Skeletal muscle tissue (tissue), 4 donors: ENCODE measurements around the gene PPARD. TPM values are rescaled to one million over a fixed set of nuclear protein-coding genes. Genes with fewer than 3 reads are reported as not detected.
"Not testable (repeated sequence)": the region's sequence is repeated elsewhere in the genome, so short reads cannot be mapped to it uniquely, and the experiment has no call there.

Experiments
- H3K27ac ChIP-seq: one replicate; pipeline ENCODE4 v1.7.0; 2013; ENCODE audit warnings: mild to moderate bottlenecking, low read depth, low read length, inconsistent platforms
- H3K27me3 ChIP-seq, 3 donors: one replicate each; pipeline ENCODE4 v1.7.0; 2013; ENCODE audit warnings: low read length in 3 of 3; ENCODE audit not compliant: control insufficient read depth in 3 of 3, insufficient read depth in 3 of 3
- H3K36me3 ChIP-seq, 3 donors: one replicate each; pipeline ENCODE4 v1.7.0; 2013; ENCODE audit warnings: low read length in 3 of 3; ENCODE audit not compliant: control insufficient read depth in 3 of 3, insufficient read depth in 3 of 3
- H3K4me1 ChIP-seq, 3 donors: one replicate each; pipeline ENCODE4 v1.7.0; 2013; ENCODE audit warnings: low read length in 3 of 3, mild to moderate bottlenecking in 3 of 3; ENCODE audit not compliant: control insufficient read depth in 3 of 3, insufficient read depth in 3 of 3
- H3K4me3 ChIP-seq, 3 donors: one replicate each; pipeline ENCODE4 v1.7.0; 2013; ENCODE audit warnings: low read length in 3 of 3
- H3K9ac ChIP-seq, 3 donors: one replicate each; pipeline ENCODE4 v1.7.0; 2013; ENCODE audit warnings: low read length in 3 of 3, mild to moderate bottlenecking in 3 of 3, moderate library complexity in 2 of 3, low read depth in 1 of 3
- H3K9me3 ChIP-seq, 3 donors: one replicate each; pipeline ENCODE4 v1.7.0; 2013; ENCODE audit warnings: low read length in 3 of 3; ENCODE audit not compliant: control insufficient read depth in 3 of 3
- total RNA-seq: library from RNA; depleted of rRNA; stranded (reverse); fragments of >200 nt; gene quantifications from one replicate; pipeline ENCODE4 v1.2.3, GENCODE V29; 2014
- donor health status: Osteomylitis.

Gene PPARD
- total RNA-seq, 1 donor from 2014 or later, result 2.6 TPM

GRCh38 chr6:35328108-35328723 lies 14.1 kb upstream of the PPARD start:
- Histone ChIP-seq H3K9ac (no peak overlapping the region), H3K9me3 (no peaks in the 10 kb centered on the region), H3K27me3 (peaks cover 0 to 3% (median 0%) of the 10 kb centered on the region in 3 donors), H3K4me1 (peaks cover 0 to 6% (median 0%) of the 10 kb centered on the region in 3 donors), H3K27ac (no peak overlapping the region), H3K4me3 (no peak overlapping the region), H3K36me3 (no peaks in the 10 kb centered on the region)

DNA sequence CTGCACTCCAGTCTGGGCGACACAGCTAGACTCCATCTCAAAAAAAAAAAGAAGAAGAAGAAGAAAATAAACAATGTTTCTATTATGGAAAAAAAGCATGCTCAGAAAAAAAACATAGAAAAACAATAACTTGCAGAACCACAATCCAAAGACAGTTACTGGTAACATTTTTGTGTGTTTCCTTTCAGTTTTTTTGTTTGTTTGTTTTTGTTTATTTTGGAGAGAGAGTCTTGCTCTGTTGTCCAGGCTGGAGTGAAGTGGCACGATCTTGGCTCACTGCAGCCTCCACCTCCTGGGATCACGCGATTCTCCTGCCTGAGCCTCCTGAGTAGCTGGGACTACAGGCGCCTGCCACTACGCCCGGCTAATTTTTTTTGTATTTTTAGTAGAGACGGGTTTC lies 13.4 kb upstream of the PPARD start:
- not testable (repeated sequence) for H3K9me3 ChIP-seq, H3K36me3 ChIP-seq, H3K4me1 ChIP-seq, H3K9ac ChIP-seq, H3K27ac ChIP-seq, H3K27me3 ChIP-seq, H3K4me3 ChIP-seq

- no peak overlapping the region for H3K4me3 ChIP-seq
- no peaks in the 10 kb centered on the region for H3K36me3 ChIP-seq
- H3K9me3 ChIP-seq, result no peaks in the 10 kb centered on the region
- H3K4me1 ChIP-seq, result peaks cover 0 to 6% (median 0%) of the 10 kb centered on the region in 3 donors
- H3K27me3 ChIP-seq, result peaks cover 0 to 3% (median 0%) of the 10 kb centered on the region in 3 donors
- no peak overlapping the region for H3K9ac ChIP-seq
- no peak overlapping the region for H3K27ac ChIP-seq
Observed at GRCh38 chr6:35330541-35331119, 11.7 kb upstream of the PPARD start.

DNA sequence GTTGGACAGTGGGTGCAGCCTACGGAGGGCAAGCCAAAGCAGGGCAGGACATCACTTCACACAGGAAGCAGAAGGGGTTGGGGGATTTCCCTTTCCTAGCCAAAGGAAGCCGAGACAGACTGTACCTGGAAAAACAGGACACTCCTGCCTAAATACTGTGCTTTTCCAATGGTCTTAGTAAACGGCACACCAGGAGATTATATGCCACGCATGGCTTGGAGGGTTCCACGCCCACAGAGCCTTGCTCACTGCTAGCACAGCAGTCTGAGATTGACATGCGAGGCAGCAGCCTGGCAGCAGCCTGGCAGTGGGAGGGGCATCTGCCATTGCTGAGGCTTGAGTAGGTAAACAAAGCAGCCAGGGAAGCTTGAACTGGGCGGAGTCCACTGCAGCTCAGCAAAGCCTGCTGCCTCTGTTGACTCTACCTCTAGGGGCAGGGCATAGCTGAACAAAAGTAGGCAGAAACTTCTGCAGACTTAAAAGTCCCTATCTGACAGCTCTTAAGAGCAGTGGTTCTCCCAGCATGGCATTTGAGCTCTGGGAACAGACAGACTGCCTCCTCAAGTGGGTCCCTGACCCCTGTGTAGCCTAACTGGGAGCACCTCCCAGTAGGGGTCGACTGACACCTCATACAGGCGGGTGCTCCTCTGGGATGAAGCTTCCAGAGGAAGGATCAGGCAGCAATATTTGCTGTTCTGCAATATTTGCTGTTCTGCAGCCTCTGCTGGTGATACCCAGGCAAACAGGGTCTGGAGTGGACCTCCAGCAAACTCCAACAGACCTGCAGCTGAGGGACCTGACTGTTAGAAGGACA lies 10.1 kb upstream of the PPARD start:
- not testable (repeated sequence) for H3K4me1 ChIP-seq, H3K27ac ChIP-seq, H3K36me3 ChIP-seq, H3K4me3 ChIP-seq, H3K9ac ChIP-seq, H3K9me3 ChIP-seq, H3K27me3 ChIP-seq

GRCh38 chr6:35341557-35341956 lies 801 bp upstream of the PPARD start:
- H3K9ac ChIP-seq, result no peak overlapping the region
- H3K4me3 ChIP-seq, result no peak overlapping the region
- peaks cover 32 to 44% (median 34%) of the 10 kb centered on the region in 3 donors for H3K4me1 ChIP-seq
- H3K9me3 ChIP-seq, result no peaks in the 10 kb centered on the region
- H3K36me3 ChIP-seq, result peaks cover 0 to 3% (median 2%) of the 10 kb centered on the region in 3 donors
- H3K27ac ChIP-seq, result peak overlapping the region; percentile 92
- H3K27me3 ChIP-seq, result no peaks in the 10 kb centered on the region

DNA sequence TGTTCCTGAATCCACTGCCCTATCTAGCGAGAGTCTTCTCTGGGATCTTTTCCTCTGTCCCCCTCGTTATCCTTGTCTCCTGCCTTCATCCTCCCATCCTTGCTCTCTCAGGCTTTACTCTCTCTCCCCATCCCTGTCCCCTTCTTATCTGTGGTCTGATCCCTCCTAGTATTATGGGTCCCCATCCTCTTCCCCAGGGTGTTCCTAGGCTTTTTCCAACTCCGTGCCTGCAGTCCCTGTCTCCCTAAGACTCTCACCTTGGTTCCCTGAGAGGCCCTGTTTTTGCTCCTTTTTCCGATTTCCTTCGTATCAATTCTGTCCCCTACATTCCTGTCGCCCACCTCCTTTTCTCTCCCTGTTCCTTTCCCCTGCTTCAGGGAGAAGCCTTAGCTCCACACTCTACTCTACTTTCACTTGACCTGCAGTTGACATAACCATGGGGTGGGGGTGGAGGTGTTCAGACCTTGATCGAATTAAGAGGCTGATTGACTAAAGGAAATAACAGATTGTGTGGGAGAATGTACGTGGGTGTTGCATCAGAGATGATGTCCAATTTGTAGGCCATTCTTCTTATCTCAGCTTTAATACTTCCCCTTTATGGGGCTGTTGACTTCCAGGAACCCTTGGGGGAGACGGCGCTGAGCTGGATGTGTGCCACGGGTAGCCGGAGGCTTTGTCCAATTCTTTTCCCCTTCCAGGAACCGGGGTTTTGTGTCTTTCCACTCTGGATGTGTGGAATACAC lies 905 bp downstream of the PPARD start:
- Histone ChIP-seq H3K9me3 (no peaks in the 10 kb centered on the region), H3K4me3 (peak overlapping the region; percentile 79 to 86 (median 84)), H3K27me3 (no peaks in the 10 kb centered on the region)

DNA sequence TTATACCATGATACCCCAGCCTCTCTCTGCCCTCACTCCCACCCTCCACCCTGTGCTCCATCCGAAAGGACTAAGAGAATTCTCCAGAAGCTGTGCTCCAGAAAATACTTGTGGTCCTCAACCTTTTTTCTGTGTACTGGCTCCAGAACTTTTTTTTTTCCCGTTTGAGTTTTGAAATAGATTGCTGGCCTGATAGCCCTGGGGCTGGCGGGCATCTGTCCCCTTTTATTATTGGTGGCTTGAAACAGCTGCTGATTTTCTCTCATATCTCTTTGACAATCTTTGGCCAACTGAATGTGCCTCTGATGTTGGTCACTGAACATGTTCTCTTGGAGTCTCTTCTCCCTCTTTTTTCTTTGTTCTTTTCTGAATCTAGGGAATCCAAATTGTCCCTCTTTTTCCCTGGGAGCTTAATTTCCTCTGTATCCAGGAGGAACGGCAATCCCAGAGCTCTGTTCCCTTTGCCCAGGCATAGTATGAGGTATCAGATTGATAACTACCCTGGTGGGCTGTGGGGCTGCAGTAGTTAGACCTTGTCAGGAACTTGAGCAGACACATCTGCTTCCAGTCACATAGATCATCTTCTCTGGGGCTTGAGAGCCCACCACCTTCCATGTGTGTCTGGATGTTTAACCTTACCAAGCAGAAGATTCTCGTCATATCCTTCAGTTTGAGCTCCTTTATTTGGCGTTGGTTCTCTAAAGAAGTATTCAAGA lies 1.6 kb downstream of the PPARD start:
- Histone ChIP-seq H3K4me1 (peaks cover 39 to 52% (median 43%) of the 10 kb centered on the region in 3 donors), H3K9me3 (no peaks in the 10 kb centered on the region), H3K36me3 (peaks cover 8 to 14% (median 9%) of the 10 kb centered on the region in 3 donors), H3K27me3 (no peaks in the 10 kb centered on the region), H3K4me3 (peak overlapping the region; percentile 79 to 86 (median 84)), H3K27ac (peak overlapping the region; percentile 92), H3K9ac (peak overlapping the region; percentile 80 to 99 (median 90))

More for the DNA sequence above, 905 bp downstream of the PPARD start:
- Histone ChIP-seq H3K27ac (peak overlapping the region; percentile 92), H3K9ac (peak overlapping the region; percentile 80 to 99 (median 90)), H3K4me1 (peaks cover 39 to 52% (median 43%) of the 10 kb centered on the region in 3 donors), H3K36me3 (peaks cover 4 to 11% (median 7%) of the 10 kb centered on the region in 3 donors)

GRCh38 chr6:35351422-35351821 lies 9.1 kb downstream of the PPARD start:
- no peak overlapping the region for H3K9ac ChIP-seq
- peaks cover 15 to 26% (median 24%) of the 10 kb centered on the region in 3 donors for H3K4me1 ChIP-seq
- H3K27ac ChIP-seq, result no peak overlapping the region
- no peaks in the 10 kb centered on the region for H3K27me3 ChIP-seq
- H3K36me3 ChIP-seq, result peaks cover 19 to 44% (median 29%) of the 10 kb centered on the region in 3 donors
- H3K9me3 ChIP-seq, result no peaks in the 10 kb centered on the region
- H3K4me3 ChIP-seq, result no peak overlapping the region

DNA sequence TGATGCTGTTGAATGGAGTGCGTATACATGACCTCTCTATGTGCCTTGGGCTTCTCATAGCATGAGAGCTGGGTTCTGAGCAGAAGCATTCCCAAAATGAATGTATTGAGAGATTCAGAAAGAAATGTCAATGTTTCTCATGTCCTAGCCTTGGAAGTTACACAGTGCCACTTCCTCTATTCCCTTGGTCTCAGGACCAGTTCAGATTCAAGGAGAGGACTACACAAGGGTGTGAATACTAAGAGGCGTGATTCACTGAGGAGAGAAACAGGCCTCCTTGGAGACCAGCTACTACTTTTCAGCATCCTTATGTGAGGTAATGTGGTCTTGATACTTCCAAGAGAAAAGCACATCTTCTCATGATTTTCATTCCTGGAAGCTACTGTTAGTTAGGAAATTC lies 10.4 kb downstream of the PPARD start:
- no peak overlapping the region for H3K27ac ChIP-seq
- H3K36me3 ChIP-seq, result peaks cover 23 to 40% (median 28%) of the 10 kb centered on the region in 3 donors
- peaks cover 18 to 29% (median 27%) of the 10 kb centered on the region in 3 donors for H3K4me1 ChIP-seq
- no peak overlapping the region for H3K4me3 ChIP-seq
- no peaks in the 10 kb centered on the region for H3K27me3 ChIP-seq
- no peaks in the 10 kb centered on the region for H3K9me3 ChIP-seq
- H3K9ac ChIP-seq, result no peak overlapping the region
